ENCODE measurements around the gene DRD5.

DNA sequence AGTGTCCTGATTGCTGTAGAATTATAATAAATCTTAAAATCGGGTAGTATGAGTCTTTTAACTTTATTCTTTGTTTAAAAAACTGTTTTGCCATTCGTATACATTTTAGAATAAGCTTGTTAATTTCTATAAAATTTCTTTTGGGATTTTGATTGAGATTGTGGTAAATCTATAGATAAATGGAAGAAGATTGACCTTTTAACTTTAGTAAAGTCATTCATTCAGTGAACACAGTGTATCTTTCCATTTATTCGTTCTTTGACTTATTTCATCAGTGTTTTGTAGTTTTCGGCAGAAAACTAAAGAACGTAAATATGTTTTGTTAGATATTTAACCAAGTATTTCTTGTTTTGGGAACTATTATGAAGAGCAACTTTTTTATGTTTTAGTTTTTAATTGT is 38.9 kb downstream of the DRD5 start:
- TF ChIP-seq CTCF (IDR thresholded peaks at IDR 0.05; ENCODE audit: low read length): no peak
- no peak for TF ChIP-seq EZH2 (optimal IDR thresholded peaks at IDR 0.05; ENCODE audit: low read depth, low read length)
- TF ChIP-seq EZH2phosphoT487 (IDR thresholded peaks at IDR 0.05; ENCODE audit: low read length): no peak

Data from MM.1S (cell line).